ENCODE results near the gene MYO3B. TPM values are rescaled to one million over a fixed set of nuclear protein-coding genes. Genes with fewer than 3 reads are reported as not detected.

MYO3B gene
- total and polyA plus RNA-seq, 2 of the 8 experiments (the other 6 are each of a cell fraction or from before 2014, with no cell fraction given): 0.17 to 0.19 TPM

DNA sequence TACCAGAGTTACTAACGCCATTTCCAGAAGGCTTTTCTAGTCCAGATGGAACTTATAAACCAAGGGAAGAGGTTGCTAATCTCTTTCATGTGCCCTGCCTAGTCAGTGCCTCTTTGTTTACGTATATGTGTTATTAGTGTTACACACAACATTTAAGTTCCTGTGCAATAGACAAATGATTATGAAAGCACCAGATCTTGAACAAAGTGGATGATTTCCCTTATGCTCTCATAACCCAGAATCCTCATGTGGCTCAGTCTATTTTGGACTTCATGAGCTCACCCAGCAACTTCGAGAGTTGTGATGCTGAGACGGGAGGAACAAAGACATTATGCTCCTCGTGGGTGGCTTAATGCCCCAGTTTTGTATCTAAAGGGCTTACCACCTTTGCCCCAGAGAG lies 322.8 kb downstream of the MYO3B start:
- Histone ChIP-seq H3K4ac (replicated peaks; ENCODE audit: insufficient read length, low read depth, low read length) (no peak overlapping the region), H3K18ac (ENCODE audit: extremely low read depth, low read length) (no peak overlapping the region), H2BK12ac (ENCODE audit: low read depth, low read length) (no peak overlapping the region; the same call in 1 of the 2 replicates), H2AK5ac (ENCODE audit: low read depth, low read length) (no peak overlapping the region), H3K36me3 (ENCODE audit: control insufficient read depth in 2 of 4, insufficient read depth in 4 of 4, low read length in 3 of 4) (no peaks in the 10 kb centered on the region), H2AFZ (ENCODE audit: low read length) (no peak overlapping the region), H4K20me1 (replicated peaks in 1 of 2; ENCODE audit: control insufficient read depth in 1 of 2, insufficient read depth in 2 of 2, low read length in 2 of 2) (no peaks in the 10 kb centered on the region), H2BK20ac (ENCODE audit: low read length) (no peak overlapping the region), H4K5ac (ENCODE audit: insufficient read length, low read depth, low read length) (no peak overlapping the region), H4K91ac (replicated peaks; ENCODE audit: insufficient read length, low read length) (no peak overlapping the region), H3K79me1 (ENCODE audit: low read depth, low read length) (no peaks in the 10 kb centered on the region), H3K79me2 (ENCODE audit: control insufficient read depth in 1 of 2, insufficient read depth in 2 of 2, low read length in 2 of 2) (no peaks in the 10 kb centered on the region), H3K9me3 (ENCODE audit: insufficient read depth in 2 of 2, low read depth in 1 of 2, low read length in 1 of 2) (no peaks in the 10 kb centered on the region), H3K23ac (ENCODE audit: insufficient read length) (no peak overlapping the region), H3K27ac (ENCODE audit: low read depth, low read length) (no peak overlapping the region), H3K9ac (replicated peaks in 1 of 4; ENCODE audit: extremely low read depth in 1 of 4, low read depth in 3 of 4, low read length in 3 of 4) (no peak overlapping the region), H3K27me3 (replicated peaks in 1 of 4; ENCODE audit: control insufficient read depth in 3 of 4, extremely low read depth in 1 of 4, insufficient read depth in 3 of 4, low read length in 3 of 4) (peaks cover 0 to 9% (median under 1%) of the 10 kb centered on the region in 4 experiments; a peak in 2 of 7 replicates), H2BK120ac (replicated peaks; ENCODE audit: low read depth, low read length) (no peak overlapping the region), H2BK15ac (ENCODE audit: low read length) (no peak overlapping the region), H4K8ac (ENCODE audit: extremely low read depth, insufficient read depth, low read length) (no peak overlapping the region), H3K56ac (replicated peaks; ENCODE audit: insufficient read length, low read depth, low read length) (no peak overlapping the region), H3K14ac (ENCODE audit: insufficient read length) (no peak overlapping the region), H2BK5ac (ENCODE audit: low read depth, low read length) (0 out of 2 replicates have a peak overlapping the region, but pooled peaks have one; percentile 20), H3K4me1 (replicated peaks in 1 of 4; ENCODE audit: control insufficient read depth in 3 of 4, insufficient read depth in 4 of 4, low read length in 3 of 4) (peaks cover 9 to 31% (median 28%) of the 10 kb centered on the region in 4 experiments; a peak in 6 of 7 replicates), H3K4me2 (ENCODE audit: insufficient read depth in 1 of 2, low read depth in 2 of 2, low read length in 2 of 2) (no peak overlapping the region), H3K23me2 (ENCODE audit: low read depth, low read length) (no peaks in the 10 kb centered on the region), H3K4me3 (ENCODE audit: extremely low read depth in 1 of 4, insufficient read depth in 2 of 4, low read depth in 3 of 4, low read length in 4 of 4) (no peak overlapping the region)
- FAIRE-seq: no peak
- TF ChIP-seq KDM4A (IDR thresholded peaks at IDR 0.05; ENCODE audit: low read depth, low read length, severe bottlenecking): no peak
- no peak for TF ChIP-seq TBP (IDR thresholded peaks at IDR 0.05; ENCODE audit: low read depth, low read length)
- TF ChIP-seq PHF8 (conservative IDR thresholded peaks at IDR 0.05; ENCODE audit: low read depth, low read length): no peak
- TF ChIP-seq, protein P1, sequence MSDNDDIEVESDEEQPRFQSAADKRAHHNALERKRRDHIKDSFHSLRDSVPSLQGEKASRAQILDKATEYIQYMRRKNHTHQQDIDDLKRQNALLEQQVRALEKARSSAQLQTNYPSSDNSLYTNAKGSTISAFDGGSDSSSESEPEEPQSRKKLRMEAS (IDR thresholded peaks at IDR 0.05): no peak
- TF ChIP-seq, protein P2, sequence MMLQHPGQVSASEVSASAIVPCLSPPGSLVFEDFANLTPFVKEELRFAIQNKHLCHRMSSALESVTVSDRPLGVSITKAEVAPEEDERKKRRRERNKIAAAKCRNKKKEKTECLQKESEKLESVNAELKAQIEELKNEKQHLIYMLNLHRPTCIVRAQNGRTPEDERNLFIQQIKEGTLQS (IDR thresholded peaks at IDR 0.05; ENCODE audit: insufficient read depth, low read depth, low read length): no peak
- DNase-seq (ENCODE audit: low read depth in 1 of 2, low spot score in 2 of 2): no peak
- ChIA-PET POLR2A (ENCODE audit: partially characterized antibody) (no interaction called here), CTCF (ENCODE audit: partially characterized antibody) (no interaction called here)
- WGBS, 2 experiments (ENCODE audit: extremely low coverage in 1 of 2, insufficient coverage in 1 of 2, insufficient read length in 1 of 2, insufficient replicate concordance in 2 of 2, low coverage in 1 of 2, low lambda C conversion rate in 2 of 2, missing lambda C conversion rate in 1 of 2): 66% methylated on average over 5 of the region's 5 CpGs; no CpG with 5 or more reads in 1 of the 2 experiments
